GM21723 (cell line): ENCODE results near the gene ADO.

Source experiments
- ATAC-seq: cut with Tn5 transposase; IDR thresholded peaks from one replicate; pipeline ENCODE4 v1.9.1; 2021; ENCODE audit warnings: mild to moderate bottlenecking, moderate library complexity; ENCODE audit not compliant: unreplicated experiment

ADO gene

DNA sequence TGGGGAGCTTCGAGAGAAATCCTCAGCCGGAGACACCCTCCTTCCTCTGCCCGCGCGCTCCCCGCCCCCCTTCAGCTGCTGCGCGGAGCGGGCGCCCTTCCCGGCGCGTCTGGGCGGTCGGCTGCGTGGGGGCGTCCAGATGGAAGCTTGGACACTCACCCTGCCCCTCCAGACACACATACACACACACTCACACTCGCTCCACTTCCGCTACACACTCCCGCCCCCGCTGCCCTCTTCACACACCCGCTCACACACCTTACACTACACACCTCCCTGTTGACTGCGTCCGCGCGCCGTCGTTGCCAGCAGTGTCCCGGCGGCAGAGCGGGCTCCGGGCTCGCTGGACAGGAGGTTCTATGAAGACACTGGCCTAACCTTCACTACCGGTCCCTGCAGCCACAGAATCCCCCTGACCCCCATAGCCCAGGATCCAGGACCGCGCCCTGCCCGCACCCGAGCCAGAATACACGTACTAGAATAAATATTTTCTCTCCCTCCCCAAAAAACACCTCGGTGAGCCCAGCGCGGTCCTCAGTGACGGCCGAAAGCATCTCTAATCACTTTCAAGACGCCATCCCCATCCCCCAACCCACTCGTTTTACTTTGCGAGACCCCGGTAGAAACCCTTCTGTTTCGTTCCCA lies 12.7 kb downstream of the ADO start:
- ATAC-seq: peak; percentile 21

DNA sequence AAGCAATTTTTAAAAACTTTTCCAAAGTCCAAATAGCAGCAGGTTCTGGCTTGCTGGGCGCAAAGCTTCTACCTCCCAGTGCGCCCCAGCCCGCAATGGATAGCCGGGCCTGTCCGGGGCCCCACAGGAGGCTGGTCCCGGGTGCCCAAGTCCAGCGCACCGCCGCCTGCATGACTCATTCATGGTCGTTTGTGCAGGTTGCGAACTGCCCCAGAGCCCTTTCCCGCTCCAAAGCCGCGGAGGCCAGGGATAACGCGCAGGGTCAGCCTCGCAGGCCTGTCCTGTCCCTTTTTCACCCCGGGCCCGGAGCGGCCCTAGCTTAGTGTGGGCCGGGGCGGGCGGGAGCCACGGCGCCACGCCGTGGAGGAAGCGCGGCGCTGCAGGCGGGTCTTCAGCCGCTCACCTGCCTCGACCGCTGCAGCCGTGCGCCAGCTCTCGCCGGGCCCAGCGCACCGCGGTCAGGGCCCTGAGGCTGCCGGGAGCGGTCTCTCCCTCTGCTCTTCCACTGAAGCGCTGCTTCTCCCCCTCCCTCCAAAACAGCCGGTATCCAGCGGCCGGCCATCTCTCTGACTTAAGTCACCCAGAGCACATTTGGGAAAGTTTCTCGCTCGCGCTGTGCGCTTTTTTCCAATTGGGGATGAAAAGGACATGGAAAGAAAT lies 13.4 kb downstream of the ADO start:
- peak; percentile 40 for ATAC-seq

DNA sequence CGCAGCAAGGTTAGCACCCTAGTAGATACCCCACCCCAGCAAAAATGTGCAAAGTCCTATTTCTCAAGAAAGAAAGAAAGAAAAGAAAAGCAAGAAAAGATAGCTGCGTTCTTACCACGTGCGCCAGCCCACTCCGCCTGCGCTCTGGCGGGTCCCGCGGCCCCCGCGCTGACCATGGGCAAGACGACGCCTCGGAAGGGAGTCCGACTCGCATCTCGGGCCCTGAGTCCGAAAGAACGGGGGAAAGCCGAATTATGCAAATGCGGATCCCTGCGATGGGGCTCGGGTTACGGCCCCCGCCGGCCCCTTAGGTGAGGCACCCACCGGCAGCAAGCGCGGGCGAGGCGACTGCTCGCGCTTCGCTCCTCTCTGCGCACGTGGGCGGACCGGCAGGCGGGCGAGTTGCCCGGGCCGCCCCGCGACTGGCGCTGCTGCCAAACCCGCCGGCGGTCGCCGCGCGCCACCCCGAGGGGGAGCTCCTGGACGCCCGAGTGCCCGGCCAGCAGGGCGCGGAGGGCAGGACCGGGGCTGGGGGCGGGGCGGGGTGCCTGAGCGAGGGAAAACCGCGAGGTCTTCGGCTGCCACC lies 14.0 kb downstream of the ADO start:
- no peak for ATAC-seq

DNA sequence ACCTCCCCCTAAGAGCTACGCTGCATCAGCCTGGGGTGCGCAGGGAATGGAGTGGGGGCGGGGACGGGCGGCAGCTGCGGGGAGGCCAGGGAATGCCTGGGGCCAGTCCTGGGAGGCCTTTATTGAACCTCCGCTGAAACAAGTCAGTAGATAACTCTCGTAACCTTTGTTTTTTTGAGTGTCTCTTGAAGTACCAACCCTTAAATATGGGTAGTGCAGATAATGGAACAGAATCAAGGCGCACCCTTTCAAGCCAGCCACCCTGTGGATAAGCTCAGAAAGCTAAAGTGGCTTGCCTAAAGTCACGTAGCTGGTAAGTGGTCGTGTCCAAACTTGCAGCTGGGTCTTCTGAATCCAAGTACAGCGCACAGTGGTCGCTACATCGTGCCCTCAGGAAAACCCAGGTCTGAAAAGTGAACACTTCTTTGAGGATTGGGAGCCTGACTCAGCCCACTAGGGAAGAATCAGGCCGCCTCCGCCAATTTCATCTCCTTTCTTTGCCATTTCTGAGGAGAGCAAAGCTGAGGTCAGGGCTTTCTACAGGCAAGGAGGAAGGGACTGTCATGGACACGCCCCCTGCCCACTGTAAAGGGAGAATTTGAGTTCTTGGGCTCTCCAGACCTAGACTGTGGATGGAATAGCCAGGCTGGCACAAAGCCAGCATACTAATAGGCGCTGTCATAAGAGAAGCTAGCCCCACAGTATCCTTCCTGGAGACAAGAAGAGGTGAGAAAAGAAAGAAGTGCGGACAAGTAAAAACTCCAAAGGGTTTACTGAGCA lies 14.8 kb downstream of the ADO start:
- ATAC-seq: no peak

DNA sequence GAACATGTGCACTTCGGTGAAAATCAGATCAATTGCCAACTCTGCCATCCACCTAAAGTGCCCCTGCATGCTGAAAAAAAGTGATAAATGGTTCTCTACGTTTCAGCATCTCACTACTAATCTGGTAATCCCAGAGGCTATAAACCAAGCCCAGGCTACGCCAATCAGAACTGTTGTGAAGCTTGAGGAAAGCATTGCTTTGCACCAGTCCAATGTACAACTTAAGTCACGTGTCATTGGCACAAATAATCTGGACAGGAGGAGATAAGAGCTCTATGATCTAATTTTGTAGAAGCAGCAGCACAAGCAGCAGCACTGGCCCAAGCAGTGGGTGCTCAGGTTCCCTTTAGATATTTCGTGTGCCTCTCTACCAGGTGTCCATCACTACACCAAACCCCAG lies 16.1 kb downstream of the ADO start:
- no peak for ATAC-seq

DNA sequence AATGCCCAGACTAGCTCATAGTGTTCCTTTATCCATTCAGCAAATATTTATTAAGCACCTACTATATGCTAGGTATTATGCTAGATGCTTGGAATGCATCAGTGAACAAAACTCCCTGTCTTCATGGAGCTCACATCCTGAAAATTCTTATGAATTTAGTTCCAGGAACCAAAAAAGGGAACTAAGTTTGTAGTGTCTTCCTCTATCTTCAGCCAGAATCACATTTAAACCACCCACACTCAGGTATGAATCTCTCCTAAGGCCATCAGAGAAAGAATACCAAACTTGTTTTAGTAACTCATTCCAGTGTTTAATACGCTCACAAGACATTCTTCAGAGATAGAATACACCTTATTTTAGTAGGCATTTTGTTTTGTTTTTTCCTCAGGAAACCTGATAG lies 21.8 kb downstream of the ADO start:
- ATAC-seq: no peak

DNA sequence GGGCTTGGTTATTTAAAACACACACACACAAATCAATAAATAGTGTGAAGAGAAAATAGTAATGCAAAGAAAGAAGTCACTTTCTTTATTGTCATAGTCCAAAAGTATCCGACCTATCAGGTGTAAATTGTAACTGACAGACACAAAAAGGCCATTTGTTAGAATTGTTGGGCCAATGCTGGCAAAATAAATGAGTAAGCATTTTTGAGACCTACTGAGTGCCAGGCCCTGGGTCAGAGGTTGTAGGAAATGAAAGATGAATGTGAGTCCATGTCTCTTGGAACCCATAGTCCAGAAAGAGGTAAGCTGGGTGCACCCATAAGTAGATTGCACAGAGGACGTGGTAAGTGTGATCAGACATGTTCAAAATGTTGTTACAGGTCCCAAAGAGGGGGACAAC lies 25.1 kb downstream of the ADO start:
- ATAC-seq: no peak

DNA sequence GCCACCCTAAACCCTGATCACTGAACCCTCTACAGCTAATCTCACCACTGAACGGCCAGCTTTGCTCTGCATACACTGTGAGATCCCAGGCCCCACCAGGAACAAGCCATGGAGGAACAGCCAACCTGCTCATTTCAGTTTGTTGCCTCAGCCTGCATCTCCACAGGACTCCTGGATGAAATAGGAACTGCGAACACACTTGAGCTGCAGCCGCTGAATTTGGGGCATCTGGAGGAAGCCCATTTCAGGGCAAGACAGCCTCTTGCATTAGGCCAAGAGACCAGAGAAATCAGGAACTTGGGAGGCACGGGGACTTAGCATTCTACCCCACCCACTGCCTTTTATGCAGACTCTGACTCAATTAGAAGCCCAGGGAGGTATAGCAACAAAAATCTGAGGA lies 26.2 kb downstream of the ADO start:
- no peak for ATAC-seq

DNA sequence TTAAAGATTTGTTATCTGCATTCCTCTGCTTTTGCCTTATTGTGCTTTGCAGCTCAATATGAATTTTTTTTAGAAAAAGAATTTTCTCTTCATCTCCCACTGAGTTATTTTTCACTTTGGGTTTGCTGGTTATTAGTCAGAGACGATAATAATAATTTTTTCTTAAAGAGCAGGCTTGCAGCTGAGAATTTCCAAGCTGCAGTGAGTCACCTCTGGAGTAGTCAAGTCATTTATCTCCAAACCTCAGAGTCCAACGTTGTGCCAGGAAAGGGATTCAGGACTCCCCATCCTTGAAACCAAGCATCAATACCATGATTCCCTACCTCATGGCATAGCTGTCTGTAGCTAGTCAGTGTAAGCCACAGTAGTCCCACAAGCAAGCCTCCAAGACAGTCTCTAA lies 26.8 kb downstream of the ADO start:
- ATAC-seq: no peak

DNA sequence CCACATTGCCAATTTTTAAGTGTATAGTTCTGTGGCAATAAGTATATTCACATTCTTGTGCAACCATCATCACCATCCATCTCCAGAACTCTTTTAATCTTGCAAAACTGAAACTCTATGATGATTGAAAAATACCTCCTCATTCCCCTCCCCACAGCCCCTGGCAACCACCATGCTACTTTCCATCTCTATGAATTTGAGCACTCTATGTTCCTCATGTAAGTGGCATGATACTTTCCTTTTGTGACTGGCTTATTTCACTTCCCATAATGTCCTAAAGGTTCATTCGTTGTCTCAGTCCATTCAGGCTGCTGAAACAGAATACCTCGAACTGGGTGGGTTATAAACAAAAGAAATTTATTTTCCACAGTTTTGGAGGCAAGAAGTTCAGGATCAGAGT lies 35.1 kb downstream of the ADO start:
- peak; percentile 55 for ATAC-seq

DNA sequence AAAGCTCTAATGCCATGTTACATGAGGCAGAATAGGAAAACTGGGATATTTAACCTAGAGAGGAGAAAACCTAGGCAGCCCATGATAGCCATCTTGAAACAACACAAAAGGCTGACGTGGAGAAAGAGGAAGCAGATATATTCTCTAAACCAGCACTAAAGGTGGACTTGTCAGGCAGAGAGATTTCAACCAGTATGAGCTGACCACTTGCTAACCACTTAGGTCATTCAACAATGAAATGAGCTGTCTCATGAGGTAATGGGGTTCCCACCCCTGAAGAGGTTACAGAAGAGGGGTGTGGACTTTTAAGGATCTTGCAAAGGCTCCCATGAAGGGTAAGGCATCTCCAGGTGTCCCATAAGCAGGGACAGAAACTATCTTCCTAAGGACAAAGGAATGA lies 38.5 kb downstream of the ADO start:
- no peak for ATAC-seq

DNA sequence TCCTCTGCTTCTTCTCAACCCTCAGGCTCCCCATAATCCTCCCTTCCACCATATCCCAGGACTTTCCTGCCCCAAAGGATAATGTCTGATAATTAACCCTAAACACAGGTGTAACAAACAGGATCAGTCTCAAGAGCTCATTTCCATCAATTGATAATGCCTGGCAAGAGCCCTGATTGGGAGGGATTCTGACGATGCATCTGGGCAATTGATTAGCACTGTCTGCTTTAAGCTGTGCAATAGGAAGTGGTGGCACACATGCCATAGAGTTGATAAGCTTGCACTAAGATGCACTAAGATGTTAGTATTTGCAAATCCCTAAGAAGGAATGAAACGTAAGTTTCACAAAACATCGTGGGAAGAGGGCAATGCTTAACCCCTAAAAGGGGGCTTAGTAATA lies 39.1 kb downstream of the ADO start:
- ATAC-seq: no peak

DNA sequence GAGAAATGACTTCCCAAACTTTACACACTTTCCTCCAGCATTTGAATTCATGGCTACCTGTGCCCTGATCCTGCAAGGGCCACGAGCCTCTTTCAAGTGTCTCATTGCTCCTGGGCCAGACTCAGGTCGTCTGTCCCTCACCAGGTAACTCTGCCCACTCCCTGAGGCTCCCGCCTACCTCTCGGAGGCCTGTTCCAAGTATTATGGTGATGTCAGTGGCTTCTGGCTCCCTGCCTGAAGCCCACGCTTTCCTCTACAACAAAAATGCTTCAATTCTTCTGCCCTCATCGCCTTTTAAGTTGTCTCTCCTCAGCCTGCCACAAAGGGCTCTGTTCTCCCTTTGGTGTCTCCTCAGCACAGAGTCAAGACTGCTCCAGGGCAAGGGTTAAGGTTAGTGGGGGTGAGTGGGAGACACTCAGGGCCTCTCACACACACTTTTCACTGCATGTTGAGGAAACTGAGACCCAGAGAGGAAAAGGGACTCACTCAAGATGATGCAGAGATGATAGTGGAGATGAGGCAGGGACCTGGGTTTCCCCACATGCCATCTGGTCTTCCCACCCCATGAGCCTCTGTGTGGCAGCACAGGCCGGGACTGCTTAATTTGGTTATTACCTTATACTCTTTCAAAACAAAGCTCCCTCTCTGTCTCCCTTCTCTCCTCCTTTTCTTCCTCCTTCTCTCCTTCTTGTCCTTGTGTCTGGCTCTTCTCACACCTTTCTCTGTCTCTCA lies 39.9 kb downstream of the ADO start:
- no peak for ATAC-seq

DNA sequence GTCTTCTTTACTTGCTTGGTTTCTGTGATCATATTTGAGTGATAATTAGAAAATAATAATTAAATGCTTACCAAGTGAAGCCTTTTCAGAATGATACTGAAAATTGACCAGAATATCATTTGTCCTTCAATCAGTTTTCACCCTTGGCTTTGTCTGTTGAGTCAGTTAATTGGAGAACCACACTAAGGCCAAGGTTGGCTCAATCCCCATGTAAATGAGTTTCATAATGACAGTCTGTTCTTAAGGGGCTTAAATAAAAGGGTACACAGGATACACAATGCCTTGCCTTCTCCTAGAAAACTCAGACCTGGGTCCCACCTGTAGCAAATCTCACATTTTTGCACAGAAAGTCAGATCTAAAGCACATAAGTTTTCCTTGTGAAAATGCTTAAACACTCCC lies 42.9 kb downstream of the ADO start:
- no peak for ATAC-seq

DNA sequence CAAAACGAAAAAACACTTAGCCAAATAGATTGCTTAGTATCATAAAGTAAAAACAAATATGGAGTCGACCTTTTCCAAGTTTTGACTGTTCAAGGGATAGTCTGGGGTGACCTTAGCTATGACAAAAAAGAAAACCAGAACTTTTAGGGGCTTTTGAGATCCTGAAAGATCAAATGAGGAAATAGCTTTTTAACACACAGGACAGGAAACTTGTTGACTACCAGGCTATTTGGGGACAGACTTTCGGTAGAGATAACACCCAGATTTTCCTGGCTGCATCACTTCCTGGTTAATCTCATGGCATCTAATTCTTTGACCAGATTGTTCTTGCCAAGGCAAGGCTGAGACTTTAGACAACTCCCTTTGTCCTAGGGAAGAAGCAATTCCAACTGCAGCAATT lies 46.1 kb downstream of the ADO start:
- no peak for ATAC-seq

DNA sequence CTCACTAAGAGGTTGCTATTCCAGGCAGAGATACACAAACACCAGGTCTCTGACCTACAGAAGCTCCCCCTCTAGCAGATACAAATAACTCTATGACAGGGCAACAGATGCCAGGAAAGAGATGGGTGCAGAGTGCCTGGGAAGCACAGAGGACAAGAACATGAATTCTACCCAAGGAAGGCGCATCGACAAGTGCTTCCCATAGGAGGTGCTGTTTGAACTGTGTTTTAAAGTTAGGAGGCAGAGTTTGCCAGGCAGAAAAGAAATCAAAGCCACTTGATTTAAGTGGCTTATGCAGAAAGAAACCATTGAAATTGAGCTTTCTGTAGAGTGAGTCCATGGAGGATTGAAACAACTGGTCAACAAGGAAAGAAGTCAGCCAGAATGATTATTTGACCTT lies 46.9 kb downstream of the ADO start:
- ATAC-seq: no peak

DNA sequence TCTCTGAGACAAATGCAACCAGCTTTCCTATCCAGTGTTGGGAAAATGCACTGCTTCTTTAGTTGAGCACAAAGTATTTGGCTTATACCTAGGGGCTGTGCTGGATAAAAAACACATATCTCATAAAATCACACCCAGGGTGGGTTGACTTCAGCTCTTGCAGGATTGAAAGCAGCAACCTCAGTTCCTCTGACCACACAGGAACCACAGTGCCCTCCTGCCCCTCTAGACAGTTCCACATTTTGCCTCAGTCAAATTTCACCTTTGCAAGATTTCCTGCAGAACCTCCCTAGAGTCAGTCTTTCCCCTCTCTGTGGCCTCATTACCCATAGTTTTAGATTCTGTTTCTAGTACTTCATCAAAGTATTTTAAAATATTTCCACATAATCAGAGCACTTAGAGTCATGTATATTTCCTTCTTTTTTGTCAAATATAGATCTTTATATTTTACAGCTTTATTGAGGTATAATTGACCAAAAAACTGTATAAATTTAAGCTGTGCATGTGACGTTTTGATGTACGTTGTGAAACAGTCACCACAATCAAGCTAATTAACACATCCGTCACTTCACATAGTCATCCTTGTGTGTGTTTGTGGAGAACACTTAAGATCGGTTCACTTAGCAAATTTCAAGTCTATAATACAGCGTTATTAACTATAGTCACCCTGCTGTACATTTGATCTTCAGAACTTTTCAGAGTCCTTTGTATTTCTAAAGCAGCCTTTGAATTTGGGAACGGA lies 48.6 kb downstream of the ADO start:
- peak; percentile 74 for ATAC-seq

DNA sequence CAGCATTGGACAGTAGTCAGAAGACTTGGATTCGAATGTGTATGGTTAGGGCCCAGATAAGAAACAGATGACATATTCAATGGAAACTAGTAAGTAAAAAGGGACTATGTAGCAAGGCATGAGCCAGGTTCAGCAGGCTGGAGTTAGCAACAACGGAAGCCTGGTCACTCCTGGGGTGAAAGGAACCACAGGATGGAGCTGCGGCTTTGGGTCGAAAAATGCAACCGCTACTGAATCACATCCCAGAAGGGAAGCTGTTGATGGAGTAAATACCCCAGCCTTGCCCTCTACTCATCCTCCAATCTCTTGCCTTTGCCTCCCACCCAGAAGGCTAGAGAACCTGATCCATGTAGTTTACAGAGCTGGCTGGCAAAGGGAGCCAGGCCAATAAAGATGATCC lies 49.2 kb downstream of the ADO start:
- ATAC-seq: no peak

DNA sequence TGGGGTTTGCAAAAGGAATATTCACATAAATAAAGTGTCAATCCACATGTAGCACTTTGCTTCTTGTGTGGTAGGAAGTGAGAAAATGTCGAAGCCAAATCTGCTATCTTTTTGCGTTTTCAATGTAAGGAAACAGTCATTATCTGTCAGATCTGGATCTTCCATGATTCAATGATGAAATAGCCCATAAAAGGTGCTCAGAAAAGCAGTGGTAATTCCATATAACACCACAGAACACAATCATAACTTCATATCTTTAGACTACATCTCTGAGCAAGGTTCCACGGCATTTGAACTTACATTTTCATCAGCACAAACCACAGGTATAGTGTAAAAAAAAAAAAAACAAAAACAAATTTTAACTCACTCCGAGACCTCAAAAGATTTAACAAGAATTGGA lies 51.5 kb downstream of the ADO start:
- ATAC-seq: no peak
